WTC11 (cell line): ENCODE data around the gene RASA4B.
"Not testable (repeated sequence)": the region's sequence is repeated elsewhere in the genome, so short reads cannot be mapped to it uniquely, and the experiment has no call there.

Experiments
- ESRRA ChIP-seq: sonication (generic); formaldehyde crosslinking; IDR thresholded peaks from 2 replicates; pipeline ENCODE4 v1.8.1; 2022; ENCODE audit warnings: mild to moderate bottlenecking, missing genetic modification reagents, borderline replicate concordance
- JUN ChIP-seq: sonication (generic); formaldehyde crosslinking; IDR thresholded peaks from 2 replicates; pipeline ENCODE4 v1.8.0; 2023; ENCODE audit warnings: mild to moderate bottlenecking, missing genetic modification reagents
- MAX ChIP-seq: sonication (generic); formaldehyde crosslinking; IDR thresholded peaks from 2 replicates; pipeline ENCODE4 v1.8.0; 2022; ENCODE audit warnings: mild to moderate bottlenecking, missing genetic modification reagents
- NR2C2 ChIP-seq: sonication (generic); formaldehyde crosslinking; IDR thresholded peaks from 2 replicates; pipeline ENCODE4 v1.8.0; 2022; ENCODE audit warnings: mild to moderate bottlenecking, missing genetic modification reagents
- TEAD1 ChIP-seq: sonication (generic); formaldehyde crosslinking; IDR thresholded peaks from 2 replicates; pipeline ENCODE4 v1.8.0; 2022; ENCODE audit warnings: mild to moderate bottlenecking, missing genetic modification reagents
- ZNF121 ChIP-seq: sonication (generic); formaldehyde crosslinking; IDR thresholded peaks from 2 replicates; pipeline ENCODE4 v1.8.0; 2023; ENCODE audit warnings: missing genetic modification reagents
- ZNF138 ChIP-seq: sonication (generic); formaldehyde crosslinking; conservative IDR thresholded peaks from 2 replicates; pipeline ENCODE4 v1.8.1; 2022; ENCODE audit warnings: mild to moderate bottlenecking, moderate library complexity, missing genetic modification reagents
- ZNF671 ChIP-seq: fragments of 250-450 bp; sonication (Bioruptor Pico); IDR thresholded peaks from 2 replicates; pipeline ENCODE4 v1.8.0; 2021; ENCODE audit warnings: mild to moderate bottlenecking
- TF ChIP-seq, protein P1 (sequence below): sonication (generic); formaldehyde crosslinking; IDR thresholded peaks from 2 replicates; pipeline ENCODE4 v1.8.1; 2023; ENCODE audit warnings: mild to moderate bottlenecking, missing genetic modification reagents
- TF ChIP-seq, protein P2 (sequence below): fragments of 200-600 bp; IDR thresholded peaks from 2 replicates; pipeline ENCODE4 v1.8.0; 2022; ENCODE audit warnings: antibody characterized with exemption
- TF ChIP-seq, protein P3 (sequence below): fragments of 250-450 bp; sonication (Bioruptor Pico); IDR thresholded peaks from 2 replicates; pipeline ENCODE4 v2.1.2; 2022; ENCODE audit warnings: mild to moderate bottlenecking, moderate library complexity
- TF ChIP-seq, protein P4 (sequence below): sonication (generic); formaldehyde crosslinking; IDR thresholded peaks from 2 replicates; pipeline ENCODE4 v1.8.1; 2022; ENCODE audit warnings: missing genetic modification reagents, borderline replicate concordance
- TF ChIP-seq, protein P5 (sequence below): sonication (generic); formaldehyde crosslinking; conservative IDR thresholded peaks from 2 replicates; pipeline ENCODE4 v1.8.1; 2023; ENCODE audit warnings: mild to moderate bottlenecking, low read depth, missing genetic modification reagents, moderate library complexity

GRCh38 chr7:102454932-102455331 lies 62.6 kb downstream of the RASA4B start:
- not testable (repeated sequence) for TF ChIP-seq JUN; TEAD1; ESRRA (CRISPR knock-in tag); NR2C2 (CRISPR knock-in tag); ZNF138 (CRISPR knock-in tag); MAX (CRISPR knock-in tag); ZNF671 (CRISPR knock-in tag)
- TF ChIP-seq, protein P1, sequence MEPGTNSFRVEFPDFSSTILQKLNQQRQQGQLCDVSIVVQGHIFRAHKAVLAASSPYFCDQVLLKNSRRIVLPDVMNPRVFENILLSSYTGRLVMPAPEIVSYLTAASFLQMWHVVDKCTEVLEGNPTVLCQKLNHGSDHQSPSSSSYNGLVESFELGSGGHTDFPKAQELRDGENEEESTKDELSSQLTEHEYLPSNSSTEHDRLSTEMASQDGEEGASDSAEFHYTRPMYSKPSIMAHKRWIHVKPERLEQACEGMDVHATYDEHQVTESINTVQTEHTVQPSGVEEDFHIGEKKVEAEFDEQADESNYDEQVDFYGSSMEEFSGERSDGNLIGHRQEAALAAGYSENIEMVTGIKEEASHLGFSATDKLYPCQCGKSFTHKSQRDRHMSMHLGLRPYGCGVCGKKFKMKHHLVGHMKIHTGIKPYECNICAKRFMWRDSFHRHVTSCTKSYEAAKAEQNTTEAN (CRISPR knock-in tag): not testable (repeated sequence)
- TF ChIP-seq, protein P2, sequence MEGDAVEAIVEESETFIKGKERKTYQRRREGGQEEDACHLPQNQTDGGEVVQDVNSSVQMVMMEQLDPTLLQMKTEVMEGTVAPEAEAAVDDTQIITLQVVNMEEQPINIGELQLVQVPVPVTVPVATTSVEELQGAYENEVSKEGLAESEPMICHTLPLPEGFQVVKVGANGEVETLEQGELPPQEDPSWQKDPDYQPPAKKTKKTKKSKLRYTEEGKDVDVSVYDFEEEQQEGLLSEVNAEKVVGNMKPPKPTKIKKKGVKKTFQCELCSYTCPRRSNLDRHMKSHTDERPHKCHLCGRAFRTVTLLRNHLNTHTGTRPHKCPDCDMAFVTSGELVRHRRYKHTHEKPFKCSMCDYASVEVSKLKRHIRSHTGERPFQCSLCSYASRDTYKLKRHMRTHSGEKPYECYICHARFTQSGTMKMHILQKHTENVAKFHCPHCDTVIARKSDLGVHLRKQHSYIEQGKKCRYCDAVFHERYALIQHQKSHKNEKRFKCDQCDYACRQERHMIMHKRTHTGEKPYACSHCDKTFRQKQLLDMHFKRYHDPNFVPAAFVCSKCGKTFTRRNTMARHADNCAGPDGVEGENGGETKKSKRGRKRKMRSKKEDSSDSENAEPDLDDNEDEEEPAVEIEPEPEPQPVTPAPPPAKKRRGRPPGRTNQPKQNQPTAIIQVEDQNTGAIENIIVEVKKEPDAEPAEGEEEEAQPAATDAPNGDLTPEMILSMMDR: not testable (repeated sequence)
- peak; percentile 90 for TF ChIP-seq ZNF121
- TF ChIP-seq, protein P3, sequence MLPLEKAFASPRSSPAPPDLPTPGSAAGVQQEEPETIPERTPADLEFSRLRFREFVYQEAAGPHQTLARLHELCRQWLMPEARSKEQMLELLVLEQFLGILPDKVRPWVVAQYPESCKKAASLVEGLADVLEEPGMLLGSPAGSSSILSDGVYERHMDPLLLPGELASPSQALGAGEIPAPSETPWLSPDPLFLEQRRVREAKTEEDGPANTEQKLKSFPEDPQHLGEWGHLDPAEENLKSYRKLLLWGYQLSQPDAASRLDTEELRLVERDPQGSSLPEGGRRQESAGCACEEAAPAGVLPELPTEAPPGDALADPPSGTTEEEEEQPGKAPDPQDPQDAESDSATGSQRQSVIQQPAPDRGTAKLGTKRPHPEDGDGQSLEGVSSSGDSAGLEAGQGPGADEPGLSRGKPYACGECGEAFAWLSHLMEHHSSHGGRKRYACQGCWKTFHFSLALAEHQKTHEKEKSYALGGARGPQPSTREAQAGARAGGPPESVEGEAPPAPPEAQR (CRISPR knock-in tag): not testable (repeated sequence)
- TF ChIP-seq, protein P4, sequence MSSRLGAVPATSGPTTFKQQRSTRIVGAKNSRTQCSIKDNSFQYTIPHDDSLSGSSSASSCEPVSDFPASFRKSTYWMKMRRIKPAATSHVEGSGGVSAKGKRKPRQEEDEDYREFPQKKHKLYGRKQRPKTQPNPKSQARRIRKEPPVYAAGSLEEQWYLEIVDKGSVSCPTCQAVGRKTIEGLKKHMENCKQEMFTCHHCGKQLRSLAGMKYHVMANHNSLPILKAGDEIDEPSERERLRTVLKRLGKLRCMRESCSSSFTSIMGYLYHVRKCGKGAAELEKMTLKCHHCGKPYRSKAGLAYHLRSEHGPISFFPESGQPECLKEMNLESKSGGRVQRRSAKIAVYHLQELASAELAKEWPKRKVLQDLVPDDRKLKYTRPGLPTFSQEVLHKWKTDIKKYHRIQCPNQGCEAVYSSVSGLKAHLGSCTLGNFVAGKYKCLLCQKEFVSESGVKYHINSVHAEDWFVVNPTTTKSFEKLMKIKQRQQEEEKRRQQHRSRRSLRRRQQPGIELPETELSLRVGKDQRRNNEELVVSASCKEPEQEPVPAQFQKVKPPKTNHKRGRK (CRISPR knock-in tag): not testable (repeated sequence)
- TF ChIP-seq, protein P5, sequence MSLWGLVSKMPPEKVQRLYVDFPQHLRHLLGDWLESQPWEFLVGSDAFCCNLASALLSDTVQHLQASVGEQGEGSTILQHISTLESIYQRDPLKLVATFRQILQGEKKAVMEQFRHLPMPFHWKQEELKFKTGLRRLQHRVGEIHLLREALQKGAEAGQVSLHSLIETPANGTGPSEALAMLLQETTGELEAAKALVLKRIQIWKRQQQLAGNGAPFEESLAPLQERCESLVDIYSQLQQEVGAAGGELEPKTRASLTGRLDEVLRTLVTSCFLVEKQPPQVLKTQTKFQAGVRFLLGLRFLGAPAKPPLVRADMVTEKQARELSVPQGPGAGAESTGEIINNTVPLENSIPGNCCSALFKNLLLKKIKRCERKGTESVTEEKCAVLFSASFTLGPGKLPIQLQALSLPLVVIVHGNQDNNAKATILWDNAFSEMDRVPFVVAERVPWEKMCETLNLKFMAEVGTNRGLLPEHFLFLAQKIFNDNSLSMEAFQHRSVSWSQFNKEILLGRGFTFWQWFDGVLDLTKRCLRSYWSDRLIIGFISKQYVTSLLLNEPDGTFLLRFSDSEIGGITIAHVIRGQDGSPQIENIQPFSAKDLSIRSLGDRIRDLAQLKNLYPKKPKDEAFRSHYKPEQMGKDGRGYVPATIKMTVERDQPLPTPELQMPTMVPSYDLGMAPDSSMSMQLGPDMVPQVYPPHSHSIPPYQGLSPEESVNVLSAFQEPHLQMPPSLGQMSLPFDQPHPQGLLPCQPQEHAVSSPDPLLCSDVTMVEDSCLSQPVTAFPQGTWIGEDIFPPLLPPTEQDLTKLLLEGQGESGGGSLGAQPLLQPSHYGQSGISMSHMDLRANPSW (CRISPR knock-in tag): not testable (repeated sequence)
